GM12875 (cell line): Measurements from ENCODE around the gene NEDD4.

Experiments
- H3K4me3 ChIP-seq: one replicate; pipeline ENCODE4 v1.5.1; 2011; ENCODE audit warnings: low read depth, low read length, control low read depth
- CTCF ChIP-seq: IDR thresholded peaks from 2 replicates; pipeline ENCODE4 v1.5.1; 2011; ENCODE audit warnings: low read depth, mild to moderate bottlenecking, control low read depth, inconsistent platforms, low read length, moderate library complexity, borderline replicate concordance; ENCODE audit not compliant: insufficient read depth

The NEDD4 gene

GRCh38 chr15:55990516-55990915 is 2.9 kb downstream of the NEDD4 start:
- H3K4me3 ChIP-seq = no peak overlapping the region
- no peak for TF ChIP-seq CTCF

- no peak for TF ChIP-seq CTCF
- no peak overlapping the region for H3K4me3 ChIP-seq
These were observed 4.0 kb downstream of the NEDD4 start for GRCh38 chr15:55989383-55989782.

GRCh38 chr15:55981582-55982249 is 11.7 kb downstream of the NEDD4 start:
- no peak for TF ChIP-seq CTCF
- no peak overlapping the region for H3K4me3 ChIP-seq

GRCh38 chr15:55980511-55980910 is 12.9 kb downstream of the NEDD4 start:
- no peak for TF ChIP-seq CTCF
- no peak overlapping the region for H3K4me3 ChIP-seq

- no peak overlapping the region for H3K4me3 ChIP-seq
- no peak for TF ChIP-seq CTCF
These were observed 16.2 kb downstream of the NEDD4 start for GRCh38 chr15:55977231-55977630.

- no peak overlapping the region for H3K4me3 ChIP-seq
- no peak for TF ChIP-seq CTCF
These were observed 23.1 kb downstream of the NEDD4 start for GRCh38 chr15:55970286-55970685.

- TF ChIP-seq CTCF = no peak
These were observed 23.8 kb downstream of the NEDD4 start for GRCh38 chr15:55969582-55969981.

More at GRCh38 chr15:55969582-55969981, 23.8 kb downstream of the NEDD4 start:
- no peak overlapping the region for H3K4me3 ChIP-seq
